ENCODE measurements around the gene ATP11A.
A peak's percentile ranks its signal among the peaks of the same experiment; 100 is the strongest.

ATP11A gene

GRCh38 chr13:112690283-112690929 is 568 bp downstream of the ATP11A start:
- Histone ChIP-seq H3K27me3 (ENCODE audit: control insufficient read depth, insufficient read depth, low read length, poor library complexity, severe bottlenecking) (peaks cover 6% of the 10 kb centered on the region), H3K36me3 (ENCODE audit: control insufficient read depth, insufficient read depth, low read length) (peaks cover 4% of the 10 kb centered on the region), H3K4me3 (ENCODE audit: insufficient read depth, low read depth, low read length) (peak overlapping the region; percentile 83), H3K4me1 (ENCODE audit: control insufficient read depth, insufficient read depth, low read length) (peaks cover 18% of the 10 kb centered on the region), H3K27ac (ENCODE audit: insufficient read depth, low read depth, low read length, poor library complexity, severe bottlenecking) (no peak overlapping the region), H3K9me3 (ENCODE audit: control insufficient read depth, low read length) (no peaks in the 10 kb centered on the region)
- 0% methylated on average over 77 of the region's 77 CpGs for WGBS, 2 experiments

GRCh38 chr13:112692104-112692503 is 2.3 kb downstream of the ATP11A start:
- H3K9me3 ChIP-seq (ENCODE audit: control insufficient read depth, low read length), result no peaks in the 10 kb centered on the region
- peaks cover 6% of the 10 kb centered on the region for H3K27me3 ChIP-seq (ENCODE audit: control insufficient read depth, insufficient read depth, low read length, poor library complexity, severe bottlenecking)
- WGBS, 2 experiments, result 75 to 78% methylated on average over 11 of the region's 11 CpGs
- no peak overlapping the region for H3K27ac ChIP-seq (ENCODE audit: insufficient read depth, low read depth, low read length, poor library complexity, severe bottlenecking)
- peaks cover 18% of the 10 kb centered on the region for H3K4me1 ChIP-seq (ENCODE audit: control insufficient read depth, insufficient read depth, low read length)
- H3K36me3 ChIP-seq (ENCODE audit: control insufficient read depth, insufficient read depth, low read length), result peaks cover 4% of the 10 kb centered on the region
- H3K4me3 ChIP-seq (ENCODE audit: insufficient read depth, low read depth, low read length), result peak overlapping the region; percentile 83

- Histone ChIP-seq H3K27me3 (ENCODE audit: control insufficient read depth, insufficient read depth, low read length, poor library complexity, severe bottlenecking) (peaks cover 6% of the 10 kb centered on the region), H3K27ac (ENCODE audit: insufficient read depth, low read depth, low read length, poor library complexity, severe bottlenecking) (no peak overlapping the region), H3K4me1 (ENCODE audit: control insufficient read depth, insufficient read depth, low read length) (peaks cover 18% of the 10 kb centered on the region), H3K9me3 (ENCODE audit: control insufficient read depth, low read length) (no peaks in the 10 kb centered on the region), H3K36me3 (ENCODE audit: control insufficient read depth, insufficient read depth, low read length) (peaks cover 4% of the 10 kb centered on the region), H3K4me3 (ENCODE audit: insufficient read depth, low read depth, low read length) (no peak overlapping the region)
- 96 to 100% methylated on average over 3 to 5 of the region's 5 CpGs for WGBS, 2 experiments
These were observed 2.7 kb downstream of the ATP11A start for GRCh38 chr13:112692586-112692985.

- Histone ChIP-seq H3K4me3 (ENCODE audit: insufficient read depth, low read depth, low read length) (no peak overlapping the region), H3K27ac (ENCODE audit: insufficient read depth, low read depth, low read length, poor library complexity, severe bottlenecking) (no peak overlapping the region), H3K36me3 (ENCODE audit: control insufficient read depth, insufficient read depth, low read length) (peaks cover 4% of the 10 kb centered on the region), H3K9me3 (ENCODE audit: control insufficient read depth, low read length) (no peaks in the 10 kb centered on the region), H3K4me1 (ENCODE audit: control insufficient read depth, insufficient read depth, low read length) (peaks cover 14% of the 10 kb centered on the region), H3K27me3 (ENCODE audit: control insufficient read depth, insufficient read depth, low read length, poor library complexity, severe bottlenecking) (peaks cover 6% of the 10 kb centered on the region)
- 84 to 89% methylated on average over 13 of the region's 13 CpGs for WGBS, 2 experiments
These were observed 4.1 kb downstream of the ATP11A start for GRCh38 chr13:112693831-112694497.

DNA sequence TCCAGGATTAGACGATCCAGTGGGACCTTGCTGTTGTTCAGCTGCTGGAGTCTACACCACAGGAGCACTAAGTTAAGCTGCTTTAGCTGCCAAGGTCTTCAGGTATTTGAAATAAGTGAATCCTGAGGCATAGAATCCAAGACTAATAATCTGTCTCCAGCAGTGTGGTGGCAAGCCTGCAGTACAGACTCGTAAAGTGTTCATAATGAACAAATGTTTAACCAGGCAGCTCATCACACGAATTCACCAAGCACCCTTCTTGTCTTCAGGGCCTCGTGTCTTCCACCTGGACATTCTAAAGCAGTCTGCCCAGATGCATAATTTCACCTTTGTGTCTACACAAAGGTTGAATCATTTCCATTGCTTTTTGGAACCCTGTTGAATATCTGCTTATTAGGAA is 5.3 kb downstream of the ATP11A start:
- Histone ChIP-seq H3K4me1 (ENCODE audit: control insufficient read depth, insufficient read depth, low read length) (peaks cover 11% of the 10 kb centered on the region), H3K27ac (ENCODE audit: insufficient read depth, low read depth, low read length, poor library complexity, severe bottlenecking) (no peak overlapping the region), H3K4me3 (ENCODE audit: insufficient read depth, low read depth, low read length) (no peak overlapping the region), H3K9me3 (ENCODE audit: control insufficient read depth, low read length) (no peaks in the 10 kb centered on the region), H3K36me3 (ENCODE audit: control insufficient read depth, insufficient read depth, low read length) (peaks cover 4% of the 10 kb centered on the region), H3K27me3 (ENCODE audit: control insufficient read depth, insufficient read depth, low read length, poor library complexity, severe bottlenecking) (peaks cover 6% of the 10 kb centered on the region)
- 91 to 97% methylated on average over 4 of the region's 4 CpGs for WGBS, 2 experiments

DNA sequence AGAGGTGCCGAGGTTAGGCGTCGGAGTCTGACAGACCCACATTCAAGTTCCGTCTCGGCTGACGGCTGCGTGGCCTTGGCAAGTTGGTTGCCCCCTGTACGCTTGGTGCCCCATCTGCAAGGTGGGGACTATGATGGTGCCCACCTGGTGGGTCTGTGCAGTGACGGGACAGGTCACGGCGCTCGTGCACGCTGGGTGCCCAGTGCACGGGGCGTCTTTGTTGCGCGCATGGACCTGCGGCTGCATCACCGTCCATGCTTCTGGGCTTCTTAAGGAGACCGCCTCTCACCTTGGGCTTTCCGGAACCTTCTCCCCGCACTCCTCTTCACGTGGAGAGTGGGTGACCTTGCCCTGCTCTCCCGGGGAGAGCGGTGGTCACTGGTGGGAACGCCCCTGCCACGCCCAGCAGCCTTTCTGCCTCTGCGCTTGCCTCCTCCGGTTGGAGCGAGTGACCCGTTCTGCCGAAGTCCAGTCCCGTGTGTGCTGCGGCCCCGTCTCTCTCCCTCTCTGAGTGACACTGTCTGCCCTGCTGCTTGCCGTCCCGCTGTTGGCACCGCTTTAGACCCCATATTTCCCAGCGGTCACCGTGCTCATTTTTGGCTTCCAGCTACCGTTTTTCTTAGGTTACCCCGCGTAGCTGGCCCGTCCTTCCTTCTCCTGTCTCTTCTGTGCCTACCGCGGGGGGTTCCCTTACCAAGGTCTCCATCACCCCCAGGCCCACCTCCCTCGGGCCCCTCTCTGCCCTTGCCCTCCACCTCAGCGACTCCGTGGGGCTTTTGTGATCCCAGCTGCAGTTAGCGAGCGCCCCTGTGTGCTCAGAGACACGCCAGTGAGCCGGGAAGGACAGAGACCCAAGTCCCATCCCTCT is 6.4 kb downstream of the ATP11A start:
- WGBS, 2 experiments, result 95 to 96% methylated on average over 53 of the region's 53 CpGs
- H3K27ac ChIP-seq (ENCODE audit: insufficient read depth, low read depth, low read length, poor library complexity, severe bottlenecking), result no peak overlapping the region
- no peak overlapping the region for H3K4me3 ChIP-seq (ENCODE audit: insufficient read depth, low read depth, low read length)
- no peaks in the 10 kb centered on the region for H3K9me3 ChIP-seq (ENCODE audit: control insufficient read depth, low read length)
- H3K27me3 ChIP-seq (ENCODE audit: control insufficient read depth, insufficient read depth, low read length, poor library complexity, severe bottlenecking), result peaks cover 6% of the 10 kb centered on the region
- H3K36me3 ChIP-seq (ENCODE audit: control insufficient read depth, insufficient read depth, low read length), result peaks cover 4% of the 10 kb centered on the region
- H3K4me1 ChIP-seq (ENCODE audit: control insufficient read depth, insufficient read depth, low read length), result peaks cover 11% of the 10 kb centered on the region

GRCh38 chr13:112696869-112697465 is 7.1 kb downstream of the ATP11A start:
- Histone ChIP-seq H3K4me3 (ENCODE audit: insufficient read depth, low read depth, low read length) (no peak overlapping the region), H3K27ac (ENCODE audit: insufficient read depth, low read depth, low read length, poor library complexity, severe bottlenecking) (no peak overlapping the region), H3K4me1 (ENCODE audit: control insufficient read depth, insufficient read depth, low read length) (peaks cover 7% of the 10 kb centered on the region), H3K36me3 (ENCODE audit: control insufficient read depth, insufficient read depth, low read length) (peaks cover 4% of the 10 kb centered on the region), H3K9me3 (ENCODE audit: control insufficient read depth, low read length) (no peaks in the 10 kb centered on the region), H3K27me3 (ENCODE audit: control insufficient read depth, insufficient read depth, low read length, poor library complexity, severe bottlenecking) (peaks cover 5% of the 10 kb centered on the region)
- WGBS, 2 experiments, result 96% methylated on average over 34 of the region's 34 CpGs

DNA sequence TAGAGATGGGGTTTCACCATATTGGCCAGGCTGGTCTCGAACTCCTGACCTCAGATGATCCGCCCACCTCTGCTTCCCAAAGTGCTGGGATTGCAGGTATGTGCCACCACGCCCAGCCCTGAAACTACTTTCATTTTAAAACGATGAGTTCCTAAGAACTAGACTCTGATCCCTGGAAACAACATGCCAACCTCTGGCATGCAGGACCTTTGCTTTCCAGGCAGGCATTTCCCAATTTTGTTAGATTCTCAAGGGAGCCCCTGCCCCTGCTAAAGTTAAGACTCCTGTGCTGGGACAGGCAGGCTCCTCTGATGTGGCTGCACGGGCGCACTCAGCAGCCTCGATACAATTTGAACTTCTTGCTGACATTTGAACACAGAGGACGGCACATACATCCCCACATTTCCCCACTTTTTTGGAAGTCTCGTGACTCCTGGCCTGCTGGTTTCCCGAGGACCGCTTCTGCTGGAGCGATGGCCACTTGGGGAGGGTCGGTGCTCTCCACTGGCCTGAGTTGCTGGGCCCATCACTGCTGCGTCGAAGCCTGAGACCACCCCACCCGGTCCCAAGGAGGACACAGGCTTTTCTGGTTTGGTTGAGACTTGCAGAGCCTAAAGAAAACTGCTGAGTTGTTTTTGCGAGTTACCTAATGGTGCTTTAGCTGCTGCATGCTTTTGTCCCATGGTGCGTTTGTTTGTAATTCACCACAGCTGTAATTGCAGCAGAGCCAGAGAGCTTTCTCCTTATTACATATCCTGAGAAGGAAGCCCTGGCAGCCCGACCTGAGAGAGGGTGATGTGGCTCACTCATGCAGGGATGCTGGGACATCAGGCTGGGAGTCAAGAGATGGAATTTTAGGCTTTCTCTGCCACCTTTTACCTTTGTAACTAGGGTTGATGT is 8.2 kb downstream of the ATP11A start:
- H3K27me3 ChIP-seq (ENCODE audit: control insufficient read depth, insufficient read depth, low read length, poor library complexity, severe bottlenecking), result no peaks in the 10 kb centered on the region
- 84 to 87% methylated on average over 19 of the region's 19 CpGs for WGBS, 2 experiments
- peaks cover 11% of the 10 kb centered on the region for H3K4me1 ChIP-seq (ENCODE audit: control insufficient read depth, insufficient read depth, low read length)
- peaks cover 4% of the 10 kb centered on the region for H3K36me3 ChIP-seq (ENCODE audit: control insufficient read depth, insufficient read depth, low read length)
- H3K27ac ChIP-seq (ENCODE audit: insufficient read depth, low read depth, low read length, poor library complexity, severe bottlenecking), result no peak overlapping the region
- no peaks in the 10 kb centered on the region for H3K9me3 ChIP-seq (ENCODE audit: control insufficient read depth, low read length)
- no peak overlapping the region for H3K4me3 ChIP-seq (ENCODE audit: insufficient read depth, low read depth, low read length)

DNA sequence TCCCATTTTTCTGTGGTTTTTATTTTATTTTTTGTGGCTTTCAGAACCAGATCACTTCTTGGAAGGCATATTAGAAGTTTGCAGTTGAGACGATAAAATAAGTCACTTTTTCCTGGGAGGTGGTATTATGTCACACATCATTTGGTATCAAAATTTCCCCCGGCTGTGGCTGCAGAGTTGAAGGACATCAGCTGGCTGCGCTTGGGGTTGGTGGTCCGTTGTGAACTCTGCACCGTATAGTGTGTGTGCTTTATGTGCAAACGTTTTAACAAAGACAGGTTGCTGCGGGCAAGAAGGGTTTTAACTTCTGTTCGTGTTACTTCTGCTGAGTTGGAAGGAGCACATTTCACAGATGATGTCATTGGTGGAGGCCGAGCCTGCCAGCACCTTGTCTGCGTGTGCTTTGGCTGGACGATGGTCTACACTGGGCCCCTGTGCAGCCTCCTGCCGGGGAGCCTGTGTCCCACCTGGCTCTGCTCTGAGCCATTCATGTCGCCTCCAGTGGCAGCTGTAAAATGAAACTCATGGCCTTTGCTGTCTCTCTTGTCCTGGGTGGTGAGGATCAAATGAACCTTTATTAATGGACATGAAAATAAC is 9.6 kb downstream of the ATP11A start:
- Histone ChIP-seq H3K9me3 (ENCODE audit: control insufficient read depth, low read length) (no peaks in the 10 kb centered on the region), H3K36me3 (ENCODE audit: control insufficient read depth, insufficient read depth, low read length) (peaks cover 4% of the 10 kb centered on the region), H3K4me1 (ENCODE audit: control insufficient read depth, insufficient read depth, low read length) (peaks cover 7% of the 10 kb centered on the region), H3K27me3 (ENCODE audit: control insufficient read depth, insufficient read depth, low read length, poor library complexity, severe bottlenecking) (no peaks in the 10 kb centered on the region), H3K4me3 (ENCODE audit: insufficient read depth, low read depth, low read length) (no peak overlapping the region), H3K27ac (ENCODE audit: insufficient read depth, low read depth, low read length, poor library complexity, severe bottlenecking) (no peak overlapping the region)
- 93 to 94% methylated on average over 13 of the region's 13 CpGs for WGBS, 2 experiments
